Ramos (cell line): ENCODE measurements around the gene OGFOD2.

ENCODE experiments used
- in situ Hi-C: fragments of 300-500 bp; cut with MboI; formaldehyde crosslinking; loops from one replicate; pipeline ENCODE4 v1.14.3; 2022; ENCODE audit warnings: low sequenced_read_pairs; ENCODE audit not compliant: unreplicated experiment

OGFOD2 gene

GRCh38 chr12:123024819-123025391 is 49.9 kb downstream of the OGFOD2 start:
- in situ Hi-C loops = no loop called here

GRCh38 chr12:123026094-123026853 is 51.2 kb downstream of the OGFOD2 start:
- in situ Hi-C loops = no loop called here

GRCh38 chr12:123027726-123028445 is 52.8 kb downstream of the OGFOD2 start:
- in situ Hi-C loops = no loop called here

GRCh38 chr12:123028475-123028874 is 53.4 kb downstream of the OGFOD2 start:
- in situ Hi-C loops = no loop called here

DNA sequence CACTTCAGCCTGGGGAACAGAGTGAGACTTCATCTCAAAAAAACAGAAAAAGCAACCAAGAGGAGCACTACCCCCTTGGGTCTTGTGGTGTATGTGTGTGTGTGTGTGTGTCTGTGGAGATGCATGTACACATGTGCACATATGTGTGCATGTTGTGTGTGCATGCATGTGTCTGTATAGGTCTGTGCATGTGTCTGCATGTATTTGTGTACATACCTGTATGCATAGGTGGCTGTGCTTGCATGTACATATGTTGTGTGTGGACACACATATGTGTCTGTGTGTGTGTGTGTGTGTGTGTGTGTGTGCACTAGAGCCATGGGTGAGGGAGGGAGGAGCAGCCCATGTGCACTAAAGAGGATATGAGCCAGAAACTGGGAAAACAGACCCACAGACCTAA is 54.5 kb downstream of the OGFOD2 start:
- in situ Hi-C loops = no loop called here
